Mucosa of stomach (tissue), 1 donor: ENCODE data around the gene MICALL2.

Experiments
- H3K27me3 ChIP-seq: one replicate; pipeline ENCODE4 v1.7.0; 2013; ENCODE audit warnings: mild to moderate bottlenecking, low read length; ENCODE audit not compliant: control insufficient read depth, insufficient read depth
- H3K36me3 ChIP-seq: one replicate; pipeline ENCODE4 v1.7.0; 2013; ENCODE audit warnings: low read length; ENCODE audit not compliant: control insufficient read depth, insufficient read depth
- H3K4me1 ChIP-seq: one replicate; pipeline ENCODE4 v1.7.0; 2013; ENCODE audit warnings: mild to moderate bottlenecking, low read length; ENCODE audit not compliant: control insufficient read depth, insufficient read depth
- H3K4me3 ChIP-seq: one replicate; pipeline ENCODE4 v1.7.0; 2013; ENCODE audit warnings: low read length
- H3K9ac ChIP-seq: one replicate; pipeline ENCODE4 v1.7.0; 2013; ENCODE audit warnings: mild to moderate bottlenecking, low read length, moderate library complexity
- H3K9me3 ChIP-seq: one replicate; pipeline ENCODE4 v1.7.0; 2013; ENCODE audit warnings: mild to moderate bottlenecking, low read length, moderate library complexity; ENCODE audit not compliant: control insufficient read depth
- donor health status: Pancreatic carcinoma.

The MICALL2 gene

DNA sequence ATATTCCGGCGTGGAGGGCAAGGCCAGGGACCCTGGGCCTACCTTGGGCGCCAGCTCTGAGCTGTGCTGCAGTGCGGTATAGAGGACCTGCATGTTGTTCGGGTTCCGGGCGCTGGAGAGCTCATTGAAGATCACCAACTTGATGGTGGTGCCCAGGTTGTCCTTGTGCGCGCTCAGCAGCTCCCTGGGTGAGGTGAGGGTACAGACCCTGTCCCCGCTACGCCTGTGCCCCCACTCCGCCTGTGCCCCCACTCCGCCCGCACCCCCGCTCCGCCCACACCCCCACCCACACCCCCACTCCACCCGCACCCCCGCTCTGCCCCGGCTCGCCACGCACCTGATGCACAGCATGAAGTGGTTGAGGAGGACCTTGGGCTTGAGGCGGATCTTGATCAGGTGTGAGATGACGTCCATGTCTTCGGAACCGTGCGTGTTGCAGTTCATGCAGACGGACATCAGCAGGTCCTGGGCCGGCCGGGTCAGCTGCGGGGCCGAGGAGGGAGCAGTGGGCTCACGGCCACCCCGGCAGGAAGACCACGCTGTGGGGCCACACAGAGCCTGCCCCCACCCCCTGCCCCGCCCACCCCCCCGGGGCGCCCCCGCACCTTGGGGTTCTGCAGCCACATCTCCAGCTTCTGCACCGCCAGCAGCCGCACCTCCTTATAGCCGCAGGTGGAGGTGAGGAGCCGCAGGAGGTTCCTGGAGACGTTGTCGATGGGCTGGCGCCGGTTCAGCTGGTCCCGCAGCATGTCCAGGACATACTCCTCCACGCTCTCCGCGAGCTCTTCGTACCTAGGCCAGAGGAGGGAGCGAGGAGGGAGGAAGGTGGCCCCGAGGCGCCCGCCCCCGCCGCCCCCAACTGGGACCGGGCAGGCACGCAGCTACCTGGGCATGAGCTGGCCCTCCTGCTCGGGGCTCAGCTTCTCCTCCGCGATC lies 39.4 kb upstream of the MICALL2 start:
- no peak overlapping the region for H3K4me3 ChIP-seq
- H3K27me3 ChIP-seq = no peaks in the 10 kb centered on the region
- H3K4me1 ChIP-seq = peaks cover 9% of the 10 kb centered on the region
- H3K9me3 ChIP-seq = no peaks in the 10 kb centered on the region
- H3K36me3 ChIP-seq = peaks cover 6% of the 10 kb centered on the region
- no peak overlapping the region for H3K9ac ChIP-seq

DNA sequence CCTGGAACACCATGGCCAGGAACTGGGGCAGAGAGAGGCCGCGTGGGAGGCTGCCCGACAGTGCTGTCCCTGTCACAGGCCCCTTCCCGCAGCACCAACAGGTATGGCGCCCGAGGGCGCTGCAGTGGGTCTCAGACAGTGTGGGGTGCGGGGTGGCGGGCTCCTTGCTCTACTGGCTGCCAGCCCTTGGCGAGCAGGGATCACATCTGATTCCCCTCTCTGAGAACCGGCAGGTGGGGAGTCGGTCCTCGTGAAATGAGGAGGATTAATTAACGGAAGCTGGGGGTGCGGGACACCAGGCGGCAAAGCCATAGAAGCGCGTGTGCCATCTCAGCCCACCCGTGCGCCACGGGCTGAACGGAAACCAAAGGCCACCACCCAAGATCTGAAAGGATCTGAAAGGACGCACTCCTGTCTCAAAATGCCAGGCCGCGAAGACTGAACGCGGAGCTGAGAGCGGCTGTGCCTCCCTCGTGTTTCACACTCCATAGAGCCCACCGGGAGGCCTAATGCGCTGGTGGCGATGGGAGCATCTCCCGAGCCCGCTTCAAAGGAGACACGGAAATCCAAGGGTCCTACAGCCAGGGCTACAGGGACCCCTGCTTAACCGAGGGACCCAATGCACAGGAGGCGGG lies 38.1 kb upstream of the MICALL2 start:
- Histone ChIP-seq H3K4me3 (no peak overlapping the region), H3K9ac (no peak overlapping the region), H3K4me1 (no peaks in the 10 kb centered on the region), H3K9me3 (no peaks in the 10 kb centered on the region), H3K27me3 (no peaks in the 10 kb centered on the region), H3K36me3 (peaks cover 7% of the 10 kb centered on the region)

DNA sequence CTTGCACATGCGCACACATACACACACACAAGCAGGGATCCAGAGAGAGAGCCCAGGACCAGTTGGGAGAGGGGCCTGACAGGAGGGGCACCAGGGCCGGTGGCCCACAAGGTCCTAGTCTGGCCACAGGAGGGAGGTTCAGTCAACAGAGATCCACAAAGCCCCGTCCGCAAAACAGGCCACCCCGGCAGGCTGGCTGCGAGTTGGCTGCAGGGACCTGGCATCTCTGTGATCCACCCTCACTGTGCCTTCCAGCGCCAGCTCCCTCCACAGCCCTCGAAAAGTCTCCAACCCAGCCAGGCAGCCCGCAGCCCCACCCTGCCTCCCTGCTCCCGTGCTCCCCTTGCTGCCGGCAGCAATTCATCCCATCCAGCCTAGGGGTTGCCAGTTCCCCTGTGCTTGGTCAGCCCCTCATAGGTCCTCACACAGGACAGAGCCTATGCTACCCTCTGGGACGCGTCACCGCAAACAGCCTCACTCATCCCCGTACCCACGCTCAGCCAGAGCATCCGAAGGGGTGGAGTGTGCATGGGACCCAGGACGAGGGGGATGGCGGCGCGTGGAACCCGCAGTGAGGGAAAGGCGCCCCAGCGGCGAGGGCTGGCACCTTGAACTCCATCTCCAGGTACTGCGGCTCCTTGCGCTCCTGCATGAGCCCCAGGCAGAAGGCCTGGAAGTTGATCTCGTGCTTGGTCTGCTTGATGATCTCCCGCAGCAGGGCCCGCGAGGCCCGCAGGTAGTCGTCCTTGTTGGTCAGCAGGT lies 37.4 kb upstream of the MICALL2 start:
- no peaks in the 10 kb centered on the region for H3K4me1 ChIP-seq
- H3K27me3 ChIP-seq = no peaks in the 10 kb centered on the region
- no peak overlapping the region for H3K4me3 ChIP-seq
- peaks cover 8% of the 10 kb centered on the region for H3K36me3 ChIP-seq
- no peaks in the 10 kb centered on the region for H3K9me3 ChIP-seq
- H3K9ac ChIP-seq = no peak overlapping the region

- no peak overlapping the region for H3K4me3 ChIP-seq
- H3K9ac ChIP-seq = no peak overlapping the region
- no peaks in the 10 kb centered on the region for H3K27me3 ChIP-seq
- no peaks in the 10 kb centered on the region for H3K4me1 ChIP-seq
- no peaks in the 10 kb centered on the region for H3K9me3 ChIP-seq
- peaks cover 8% of the 10 kb centered on the region for H3K36me3 ChIP-seq
These were observed 36.4 kb upstream of the MICALL2 start for GRCh38 chr7:1495564-1496242.

GRCh38 chr7:1494866-1495563 lies 35.7 kb upstream of the MICALL2 start:
- Histone ChIP-seq H3K4me1 (no peaks in the 10 kb centered on the region), H3K27me3 (no peaks in the 10 kb centered on the region), H3K9me3 (no peaks in the 10 kb centered on the region), H3K9ac (no peak overlapping the region), H3K36me3 (peaks cover 8% of the 10 kb centered on the region), H3K4me3 (no peak overlapping the region)

GRCh38 chr7:1494447-1494846 lies 35.2 kb upstream of the MICALL2 start:
- H3K4me1 ChIP-seq = no peaks in the 10 kb centered on the region
- H3K36me3 ChIP-seq = peaks cover 8% of the 10 kb centered on the region
- no peaks in the 10 kb centered on the region for H3K9me3 ChIP-seq
- H3K27me3 ChIP-seq = no peaks in the 10 kb centered on the region
- H3K4me3 ChIP-seq = no peak overlapping the region
- H3K9ac ChIP-seq = no peak overlapping the region

GRCh38 chr7:1493571-1493970 lies 34.3 kb upstream of the MICALL2 start:
- H3K4me3 ChIP-seq = no peak overlapping the region
- H3K27me3 ChIP-seq = no peaks in the 10 kb centered on the region
- no peak overlapping the region for H3K9ac ChIP-seq
- H3K9me3 ChIP-seq = no peaks in the 10 kb centered on the region
- no peaks in the 10 kb centered on the region for H3K4me1 ChIP-seq
- H3K36me3 ChIP-seq = peaks cover 8% of the 10 kb centered on the region

DNA sequence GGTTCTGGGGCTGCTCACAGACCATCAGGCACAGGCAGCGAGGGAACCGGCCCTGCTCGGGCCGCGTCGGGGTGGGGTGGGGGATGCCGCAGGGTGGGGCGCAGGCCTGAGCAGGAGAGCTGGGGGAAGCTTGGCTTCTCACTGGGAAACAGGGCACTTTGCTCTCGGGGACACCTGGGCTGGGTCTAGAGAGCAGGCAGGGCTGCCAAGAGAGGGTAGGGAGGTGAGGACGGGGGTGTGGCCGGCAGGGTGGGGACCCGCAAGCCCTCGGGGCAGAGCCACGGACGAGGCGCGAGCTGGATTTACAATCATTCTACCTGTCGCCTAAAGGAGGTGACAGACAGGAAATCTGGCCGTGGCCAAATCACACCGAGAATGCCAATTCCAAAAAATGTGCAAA lies 33.9 kb upstream of the MICALL2 start:
- no peaks in the 10 kb centered on the region for H3K4me1 ChIP-seq
- peaks cover 8% of the 10 kb centered on the region for H3K36me3 ChIP-seq
- H3K9me3 ChIP-seq = no peaks in the 10 kb centered on the region
- no peak overlapping the region for H3K4me3 ChIP-seq
- no peaks in the 10 kb centered on the region for H3K27me3 ChIP-seq
- no peak overlapping the region for H3K9ac ChIP-seq

DNA sequence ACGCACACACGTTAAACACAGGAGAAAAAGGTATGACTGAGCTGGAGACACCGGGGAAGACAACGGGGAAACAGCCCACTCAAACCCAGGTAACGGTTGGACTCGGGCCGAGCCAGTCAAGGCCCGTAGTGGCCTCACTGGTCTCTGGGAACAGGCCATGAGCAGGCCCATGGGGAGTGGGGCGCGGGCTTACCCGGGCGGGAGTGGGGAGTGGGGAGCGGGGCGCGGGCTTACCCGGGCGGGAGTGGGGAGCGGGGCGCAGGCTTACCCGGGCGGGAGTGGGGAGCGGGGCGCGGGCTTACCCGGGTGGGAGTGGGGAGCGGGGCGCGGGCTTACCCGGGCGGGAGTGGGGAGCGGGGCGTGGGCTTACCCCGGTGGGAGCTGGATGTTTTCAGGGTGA lies 33.4 kb upstream of the MICALL2 start:
- Histone ChIP-seq H3K4me3 (no peak overlapping the region), H3K4me1 (no peaks in the 10 kb centered on the region), H3K36me3 (peaks cover 8% of the 10 kb centered on the region), H3K9ac (no peak overlapping the region), H3K27me3 (no peaks in the 10 kb centered on the region), H3K9me3 (no peaks in the 10 kb centered on the region)

DNA sequence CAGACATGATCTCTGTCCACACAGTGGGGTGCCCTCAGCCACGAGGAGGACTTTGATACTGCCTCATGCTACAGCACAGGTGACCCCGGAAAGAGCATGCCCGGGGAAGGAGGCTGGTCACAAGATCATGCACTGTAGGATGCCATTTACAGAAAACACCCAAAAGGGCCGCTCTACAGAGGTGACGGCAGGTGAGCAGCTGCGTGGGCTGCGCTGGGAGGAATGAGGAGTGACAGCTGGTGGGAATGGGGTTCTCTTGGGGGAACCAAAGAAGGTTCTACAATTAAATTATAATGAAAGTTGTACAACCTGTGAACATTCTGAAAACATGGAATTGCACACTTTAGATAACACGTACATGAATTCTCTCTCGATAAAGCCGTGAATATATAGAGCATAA lies 33.0 kb upstream of the MICALL2 start:
- no peak overlapping the region for H3K4me3 ChIP-seq
- H3K4me1 ChIP-seq = no peaks in the 10 kb centered on the region
- no peaks in the 10 kb centered on the region for H3K9me3 ChIP-seq
- H3K36me3 ChIP-seq = peaks cover 8% of the 10 kb centered on the region
- H3K27me3 ChIP-seq = no peaks in the 10 kb centered on the region
- no peak overlapping the region for H3K9ac ChIP-seq

DNA sequence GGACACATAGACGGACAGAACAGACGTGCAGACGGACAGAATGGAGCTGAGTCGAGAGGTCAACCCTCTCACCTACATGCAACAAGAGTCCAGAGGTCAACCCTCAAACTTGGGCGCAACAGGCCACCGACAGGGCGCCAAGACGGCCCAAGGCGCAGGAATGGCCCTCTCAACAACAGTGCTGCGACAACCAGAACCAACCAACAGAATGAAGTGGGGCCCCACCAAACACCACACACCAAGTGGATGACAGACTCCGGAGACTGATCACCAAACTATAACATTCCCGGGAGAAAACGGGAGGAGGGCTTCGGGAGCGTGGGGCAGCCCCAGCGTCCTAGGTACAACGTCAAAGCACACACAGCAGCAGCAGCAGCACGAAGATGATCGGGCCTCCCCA lies 31.6 kb upstream of the MICALL2 start:
- Histone ChIP-seq H3K27me3 (no peaks in the 10 kb centered on the region), H3K36me3 (peaks cover 8% of the 10 kb centered on the region), H3K9ac (no peak overlapping the region), H3K9me3 (no peaks in the 10 kb centered on the region), H3K4me1 (no peaks in the 10 kb centered on the region), H3K4me3 (no peak overlapping the region)
